Measurements from ENCODE around the gene GAB2.

GRCh38 chr11:78205691-78206090 lies 211.9 kb downstream of the GAB2 start:
- TF ChIP-seq CTCF (IDR thresholded peaks at IDR 0.05) (no peak), TFCP2L1 (CRISPR knock-in tag; IDR thresholded peaks at IDR 0.05) (no peak), REST (IDR thresholded peaks at IDR 0.05) (no peak), POLR2A (IDR thresholded peaks at IDR 0.05; ENCODE audit: low read length) (no peak), EHF (CRISPR knock-in tag; IDR thresholded peaks at IDR 0.05) (no peak), CEBPB (IDR thresholded peaks at IDR 0.05) (no peak), MAX (IDR thresholded peaks at IDR 0.05) (no peak), FOSL2 (IDR thresholded peaks at IDR 0.05) (no peak), FOSL2 (CRISPR knock-in tag; IDR thresholded peaks at IDR 0.05) (no peak)
